AML-193 (cell line): Measurements from ENCODE around the gene BCAS3.
"Not testable (repeated sequence)": the region's sequence is repeated elsewhere in the genome, so short reads cannot be mapped to it uniquely, and the experiment has no call there.

Source experiments
- DNase-seq, 2 experiments: peaks; one replicate each; lab custom pipeline; 2025; lab: John Stamatoyannopoulos, UW

Gene BCAS3

DNA sequence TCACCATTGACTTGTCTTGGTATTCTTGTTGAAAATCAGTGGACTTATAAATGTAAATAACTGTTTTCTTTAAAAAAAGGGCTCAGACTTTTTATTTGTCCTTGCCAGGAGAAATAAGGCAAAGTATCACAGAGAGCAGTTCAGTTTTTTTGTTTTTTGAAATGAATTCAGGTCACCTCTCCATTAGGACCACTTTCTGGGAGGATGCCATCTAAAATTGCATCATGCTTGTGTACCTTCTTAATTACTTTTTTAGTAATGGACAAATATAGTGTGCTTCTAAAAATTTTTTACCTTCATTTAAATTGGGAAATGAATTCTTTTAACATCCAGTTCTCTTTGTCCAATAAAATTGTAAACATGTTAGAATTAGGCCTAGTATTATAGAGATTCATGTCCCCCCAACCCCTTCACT lies 210.0 kb downstream of the BCAS3 start:
- DNase-seq = no peak

GRCh38 chr17:60888812-60889709 lies 211.4 kb downstream of the BCAS3 start:
- no peak for DNase-seq

GRCh38 chr17:60891149-60891548 lies 213.5 kb downstream of the BCAS3 start:
- DNase-seq = no peak

DNA sequence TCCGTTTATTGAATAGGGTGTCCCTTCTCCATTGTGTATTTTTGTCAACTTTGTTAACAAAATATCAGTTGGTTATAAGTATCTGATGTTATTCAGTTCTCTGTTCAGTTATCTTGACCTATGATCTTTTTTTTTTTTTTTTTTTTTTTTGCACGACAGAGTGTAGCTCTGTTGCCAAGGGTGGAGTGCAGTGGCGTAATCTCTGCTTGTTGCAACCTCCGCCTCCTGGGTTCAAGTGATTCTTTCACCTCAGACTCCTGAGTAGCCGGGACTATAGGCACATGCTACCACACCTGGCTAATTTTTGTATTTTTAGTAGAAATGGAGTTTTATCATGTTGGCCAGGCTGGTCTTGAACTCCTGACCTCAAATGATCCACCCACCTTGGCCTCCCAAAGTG lies 215.8 kb downstream of the BCAS3 start:
- no peak for DNase-seq

DNA sequence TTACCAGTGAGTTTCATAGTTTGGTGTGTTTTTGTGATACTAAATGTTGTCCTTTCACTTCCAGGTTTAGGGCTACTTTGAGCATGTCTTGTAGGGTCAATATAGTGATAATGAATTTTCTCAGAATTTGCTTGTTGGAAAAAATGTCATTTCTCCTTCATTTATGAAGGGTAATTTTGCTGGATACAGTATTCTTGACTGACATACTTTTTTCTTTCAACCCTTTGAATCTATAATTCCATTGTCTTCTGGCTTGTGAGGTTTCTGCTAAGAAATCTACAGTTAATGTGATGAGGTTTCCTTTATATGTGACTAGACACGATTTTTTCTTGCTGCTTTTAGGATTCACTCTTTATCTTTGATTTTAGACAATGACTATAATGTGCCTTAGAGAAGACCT lies 219.3 kb downstream of the BCAS3 start:
- DNase-seq = no peak

GRCh38 chr17:60899115-60899514 lies 221.5 kb downstream of the BCAS3 start:
- no peak for DNase-seq

- no peak for DNase-seq
Observed at GRCh38 chr17:60900688-60901087, 223.0 kb downstream of the BCAS3 start.

DNA sequence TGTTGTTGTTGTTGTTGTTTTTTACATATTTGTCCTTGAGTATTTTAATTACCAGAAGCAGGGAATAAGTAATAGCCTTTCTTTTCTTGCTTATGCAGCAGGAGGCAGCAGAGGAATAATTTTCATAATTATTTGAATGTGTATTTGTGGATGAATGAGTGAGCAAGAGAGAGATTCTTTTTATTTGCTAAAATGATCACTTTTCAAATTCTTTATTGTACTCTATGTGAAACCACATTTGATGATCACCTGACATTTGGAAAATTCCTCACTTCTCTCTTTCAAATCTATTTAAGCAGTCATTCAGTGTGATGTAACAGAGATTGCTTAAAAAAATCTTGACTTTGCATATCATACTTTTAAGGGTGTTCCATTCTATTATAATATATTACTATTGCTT lies 223.6 kb downstream of the BCAS3 start:
- no peak for DNase-seq

DNA sequence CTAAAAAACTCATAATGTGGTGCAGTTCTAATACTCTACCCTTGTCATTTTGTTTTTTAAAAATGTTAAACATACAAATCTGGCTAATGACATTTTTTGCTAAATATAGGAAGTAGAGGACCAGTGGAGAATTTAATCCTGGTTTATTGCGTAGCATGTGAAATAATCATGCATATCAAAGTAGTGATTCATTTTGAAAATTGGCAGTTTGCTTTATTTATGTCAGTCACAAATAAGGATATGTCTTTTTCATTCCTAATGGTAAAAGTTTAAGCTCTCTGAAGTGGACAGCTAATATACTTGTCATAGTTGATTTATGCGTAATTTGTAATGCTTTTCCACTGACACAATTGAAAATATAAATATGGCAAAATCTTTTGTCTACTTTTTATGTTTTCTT lies 224.2 kb downstream of the BCAS3 start:
- no peak for DNase-seq

GRCh38 chr17:60902399-60902798 lies 224.7 kb downstream of the BCAS3 start:
- DNase-seq = no peak

DNA sequence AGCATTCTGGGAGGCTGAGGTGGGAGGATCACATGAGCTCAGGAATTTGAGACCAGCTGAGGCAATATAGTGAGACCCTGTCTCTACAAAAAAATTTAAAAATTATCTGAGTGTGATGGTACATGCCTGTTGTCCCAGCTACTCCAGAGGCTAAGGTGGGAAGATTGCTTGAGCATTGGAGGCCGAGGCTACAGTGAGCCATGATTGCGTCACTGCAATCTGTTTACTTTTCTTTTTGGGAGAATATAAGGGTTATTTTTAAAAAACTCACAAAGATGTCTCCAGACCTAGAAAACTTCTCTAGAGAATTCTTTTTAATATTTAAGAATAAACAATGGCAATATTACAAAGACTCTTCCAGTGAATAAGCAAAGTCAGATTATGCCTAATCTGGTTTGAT lies 226.9 kb downstream of the BCAS3 start:
- no peak for DNase-seq

- no peak for DNase-seq
Observed at GRCh38 chr17:60905709-60906108, 228.1 kb downstream of the BCAS3 start.

GRCh38 chr17:60908324-60908723 lies 230.7 kb downstream of the BCAS3 start:
- DNase-seq = no peak

GRCh38 chr17:60909405-60909804 lies 231.8 kb downstream of the BCAS3 start:
- DNase-seq = no peak

DNA sequence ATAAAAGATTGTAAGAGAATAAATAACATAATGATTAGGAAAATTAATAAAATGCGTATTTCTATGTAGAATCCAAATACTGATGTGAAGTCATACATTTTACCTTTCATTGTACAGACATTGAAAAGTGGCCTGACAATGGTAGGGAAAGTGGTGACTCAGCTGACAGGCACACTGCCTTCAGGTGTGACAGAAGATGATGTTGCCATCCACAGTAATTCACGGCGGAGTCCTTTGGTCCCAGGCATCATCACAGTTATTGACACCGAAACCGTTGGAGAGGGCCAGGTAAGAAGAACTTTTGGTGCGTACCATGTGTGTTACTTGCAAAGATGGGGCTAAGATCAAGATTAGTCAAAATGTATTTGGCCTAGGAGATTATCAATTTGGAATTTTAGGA lies 232.8 kb downstream of the BCAS3 start:
- DNase-seq = no peak

GRCh38 chr17:60914078-60914477 lies 236.4 kb downstream of the BCAS3 start:
- no peak for DNase-seq

DNA sequence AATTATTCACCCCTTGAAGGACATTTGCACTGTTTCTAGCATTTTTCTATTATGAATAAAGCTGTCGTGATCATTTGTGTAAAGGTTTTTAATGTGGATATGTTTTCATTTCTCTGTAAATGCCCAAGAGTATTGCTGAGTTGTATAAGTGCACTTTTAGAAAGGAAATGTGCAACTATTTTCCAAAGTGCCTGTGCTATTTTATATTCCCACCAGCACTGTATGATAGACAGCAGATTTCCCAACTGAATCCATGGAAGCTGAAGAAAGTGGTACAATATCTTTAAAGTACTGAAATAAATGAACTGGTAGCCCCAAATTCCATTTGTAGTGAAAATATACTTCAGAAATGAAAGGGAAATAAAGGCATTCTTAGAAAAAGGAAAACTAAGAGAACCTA lies 238.4 kb downstream of the BCAS3 start:
- no peak for DNase-seq

- no peak for DNase-seq
Observed at GRCh38 chr17:60920107-60920506, 242.5 kb downstream of the BCAS3 start.

- DNase-seq = no peak
Observed at GRCh38 chr17:60923000-60923399, 245.3 kb downstream of the BCAS3 start.

- no peak for DNase-seq
Observed at GRCh38 chr17:60926466-60927183, 249.0 kb downstream of the BCAS3 start.

GRCh38 chr17:60933739-60934138 lies 256.1 kb downstream of the BCAS3 start:
- DNase-seq = no peak

GRCh38 chr17:60934723-60935122 lies 257.1 kb downstream of the BCAS3 start:
- DNase-seq = no peak

GRCh38 chr17:60935991-60936390 lies 258.3 kb downstream of the BCAS3 start:
- DNase-seq = not testable (repeated sequence)
